ENCODE measurements around the gene PDXK. TPM values are rescaled to one million over a fixed set of nuclear protein-coding genes. Genes with fewer than 3 reads are reported as not detected.

PDXK gene
- total RNA-seq (2021; fragmentation: NEBNext Ultra II Directional; extraction: Animal tissue kit (Norgen Biotek cat#: 25700)): 112 and 116 TPM in 2 replicates
- polyA plus RNA-seq (2011; rRNA removed): 78.0 and 98.0 TPM in 2 replicates
- 101 TPM for polyA plus RNA-seq (2011; cell fraction: cytosol; rRNA removed)
- 89.3 TPM for polyA plus RNA-seq (2011; cell fraction: nucleus; rRNA removed)
- polyA plus RNA-seq (2012, experiment 1 of 2): 67.6 to 101 TPM (median 96.1 TPM) in 4 replicates
- 57.4 TPM for polyA plus RNA-seq (2012, experiment 2 of 2)
- polyA plus RNA-seq (2013, experiment 1 of 2): 51.4 TPM
- polyA plus RNA-seq (2013, experiment 2 of 2): 46.9 TPM
- 109 and 120 TPM in 2 replicates for polyA minus RNA-seq (2011; rRNA and poly(A)+ RNA removed)
- 67.0 TPM for polyA minus RNA-seq (2011; cell fraction: cytosol; rRNA and poly(A)+ RNA removed)
- 33.6 TPM for polyA minus RNA-seq (2011; cell fraction: nucleus; rRNA and poly(A)+ RNA removed)
- long read RNA-seq, experiment 1, full-length matches to known transcripts: 18 of 46 reads
- long read RNA-seq, experiment 1, partial matches to known transcripts: 8 of 46 reads
- long read RNA-seq, experiment 1, other reads (novel, unspliced or antisense): 20 of 46 reads
- long read RNA-seq, experiment 2, full-length matches to known transcripts: 1 of 5 reads
- long read RNA-seq, experiment 2, partial matches to known transcripts: 2 of 5 reads
- long read RNA-seq, experiment 2, other reads (novel, unspliced or antisense): 2 of 5 reads

DNA sequence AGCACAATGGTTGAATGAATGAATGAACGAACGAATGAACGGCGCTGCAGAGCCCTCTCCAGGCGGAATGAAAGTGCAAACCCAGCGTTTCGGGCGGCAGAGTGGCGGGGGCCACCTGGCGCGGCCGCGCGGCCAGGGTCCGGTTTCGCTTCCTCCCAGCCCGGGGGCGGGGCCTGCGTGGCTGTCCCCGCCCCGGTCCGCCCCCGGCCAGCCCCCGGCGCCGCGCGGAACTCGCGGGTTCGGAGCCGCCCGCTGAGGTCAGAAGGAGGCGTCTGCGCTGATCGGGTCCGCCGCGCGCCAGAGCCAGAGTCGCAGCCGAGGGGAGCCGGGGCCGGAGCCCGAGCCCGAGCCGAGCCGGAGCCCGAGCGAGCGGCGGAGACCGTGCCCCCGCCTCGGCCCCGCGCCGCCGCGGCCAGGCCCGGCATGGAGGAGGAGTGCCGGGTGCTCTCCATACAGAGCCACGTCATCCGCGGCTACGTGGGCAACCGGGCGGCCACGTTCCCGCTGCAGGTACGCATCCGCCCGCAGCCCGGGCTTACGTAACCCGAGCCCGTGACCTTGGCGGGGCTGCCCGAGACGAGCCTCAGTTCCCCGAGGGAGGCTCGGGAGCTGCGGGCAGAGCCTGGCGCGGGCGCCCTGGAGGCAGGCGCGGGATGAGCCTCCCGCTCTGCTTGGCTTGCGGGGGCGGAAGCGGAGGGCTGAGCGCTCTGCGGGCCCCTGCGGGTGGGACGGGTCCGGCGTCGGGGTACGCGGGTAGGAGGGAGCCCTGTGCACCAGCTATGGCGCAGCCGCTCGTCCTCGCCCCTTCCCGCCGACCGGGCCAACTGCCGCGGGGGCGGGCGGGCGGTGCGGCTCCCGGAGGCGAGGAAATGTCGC is at the start of gene PDXK:
PDXK (plus strand) TSS at position 258 of the 876 bp plus-strand sequence; CDS start at position 424, 166 bp downstream.
- peaks cover 14 to 35% of the 10 kb centered on the region in 2 experiments; a peak in 3 of 4 replicates for H3K79me2 ChIP-seq (ENCODE audit: control insufficient read depth in 1 of 2, insufficient read depth in 2 of 2, low read length in 2 of 2)
- H3K14ac ChIP-seq (ENCODE audit: insufficient read length): no peak within 1 kb of the TSS
- H2AFZ ChIP-seq (ENCODE audit: low read length): no peak within 1 kb of the TSS; the same call in 1 of the 2 replicates
- H3K56ac ChIP-seq (replicated peaks; ENCODE audit: insufficient read length, low read depth, low read length): peak within 1 kb of the TSS; percentile 73
- 0 out of 2 replicates have a peak within 1 kb of the TSS, but pooled peaks have one; percentile 45 for H2AK5ac ChIP-seq (ENCODE audit: low read depth, low read length)
- H4K20me1 ChIP-seq (replicated peaks in 1 of 2; ENCODE audit: control insufficient read depth in 1 of 2, insufficient read depth in 2 of 2, low read length in 2 of 2): peaks cover 8 to 22% of the 10 kb centered on the region in 2 experiments
- H3K23me2 ChIP-seq (ENCODE audit: low read depth, low read length): peaks cover 16% of the 10 kb centered on the region; the same call in 1 of the 2 replicates
- H3K79me1 ChIP-seq (ENCODE audit: low read depth, low read length): peaks cover 15% of the 10 kb centered on the region
- 1% methylated on average over 55 of the region's 117 CpGs; no CpG with 5 or more reads in 1 of the 2 experiments for WGBS, 2 experiments (ENCODE audit: extremely low coverage in 1 of 2, insufficient coverage in 1 of 2, insufficient read length in 1 of 2, insufficient replicate concordance in 2 of 2, low coverage in 1 of 2, low lambda C conversion rate in 2 of 2, missing lambda C conversion rate in 1 of 2)
- peak within 1 kb of the TSS; percentile 44 to 95 (median 74) for H3K9ac ChIP-seq (replicated peaks in 1 of 4; ENCODE audit: extremely low read depth in 1 of 4, low read depth in 3 of 4, low read length in 3 of 4)
- H2BK120ac ChIP-seq (replicated peaks; ENCODE audit: low read depth, low read length): no peak within 1 kb of the TSS
- H3K27ac ChIP-seq (ENCODE audit: low read depth, low read length): peak within 1 kb of the TSS; percentile 68; the same call in 1 of the 2 replicates
- ChIA-PET POLR2A (ENCODE audit: partially characterized antibody) (interaction anchor here (0.7 to 3.6 kb wide), 14 partner anchors 9 to 60 kb away, joined by 3 to 41 read pairs (median 4); partner anchors contain the start of genes HSF2BP and RRP1B), CTCF (ENCODE audit: partially characterized antibody) (interaction anchor here (0.5 to 2.2 kb wide), 5 partner anchors 9 to 969 kb away, joined by 3 to 12 read pairs (median 4); no protein-coding TSS in a partner anchor)
- FAIRE-seq: no peak
- H3K36me3 ChIP-seq (ENCODE audit: control insufficient read depth in 2 of 4, insufficient read depth in 4 of 4, low read length in 3 of 4): no peaks in the 10 kb centered on the region
- no peak within 1 kb of the TSS for H2BK20ac ChIP-seq (ENCODE audit: low read length)
- H4K8ac ChIP-seq (ENCODE audit: extremely low read depth, insufficient read depth, low read length): peak within 1 kb of the TSS; percentile 95
- peak within 1 kb of the TSS; percentile 39; the same call in 1 of the 2 replicates for H2BK12ac ChIP-seq (ENCODE audit: low read depth, low read length)
- H2BK5ac ChIP-seq (ENCODE audit: low read depth, low read length): peak within 1 kb of the TSS; percentile 78; the same call in 1 of the 2 replicates
- no peaks in the 10 kb centered on the region for H3K9me3 ChIP-seq (ENCODE audit: insufficient read depth in 2 of 2, low read depth in 1 of 2, low read length in 1 of 2)
- peaks cover 0 to 21% (median 14%) of the 10 kb centered on the region in 4 experiments; a peak in 6 of 7 replicates for H3K4me1 ChIP-seq (replicated peaks in 1 of 4; ENCODE audit: control insufficient read depth in 3 of 4, insufficient read depth in 4 of 4, low read length in 3 of 4)
- H3K27me3 ChIP-seq (replicated peaks in 1 of 4; ENCODE audit: control insufficient read depth in 3 of 4, extremely low read depth in 1 of 4, insufficient read depth in 3 of 4, low read length in 3 of 4): peaks cover 0 to 10% (median 7%) of the 10 kb centered on the region in 4 experiments; a peak in 4 of 7 replicates
- no peak within 1 kb of the TSS for H3K23ac ChIP-seq (ENCODE audit: insufficient read length)
- peak in 1 of 2 experiments; percentile 90 for DNase-seq (ENCODE audit: low read depth in 1 of 2, low spot score in 2 of 2)
- peak within 1 kb of the TSS; percentile 88 for H4K91ac ChIP-seq (replicated peaks; ENCODE audit: insufficient read length, low read length)
- H3K18ac ChIP-seq (ENCODE audit: extremely low read depth, low read length): peak within 1 kb of the TSS; percentile 83
- H3K4ac ChIP-seq (replicated peaks; ENCODE audit: insufficient read length, low read depth, low read length): no peak within 1 kb of the TSS
- H2BK15ac ChIP-seq (ENCODE audit: low read length): peak within 1 kb of the TSS; percentile 65; the same call in 1 of the 2 replicates
- H3K4me3 ChIP-seq (ENCODE audit: extremely low read depth in 1 of 4, insufficient read depth in 2 of 4, low read depth in 3 of 4, low read length in 4 of 4): peak within 1 kb of the TSS; percentile 60 to 90 (median 80)
- H4K5ac ChIP-seq (ENCODE audit: insufficient read length, low read depth, low read length): peak within 1 kb of the TSS; percentile 4
- peak within 1 kb of the TSS; percentile 75 to 98 for H3K4me2 ChIP-seq (ENCODE audit: insufficient read depth in 1 of 2, low read depth in 2 of 2, low read length in 2 of 2)
- 0 out of 2 replicates have a peak, but pooled peaks have one; percentile 19 for TF ChIP-seq SP1 (IDR thresholded peaks at IDR 0.05; ENCODE audit: low read depth, low read length)
- peak in 1 of 2 experiments; percentile 10; a peak in 1 of 4 replicates for TF ChIP-seq SIN3A (conservative IDR thresholded peaks at IDR 0.05 in 1 of 2, IDR thresholded peaks at IDR 0.05 in 1 of 2; ENCODE audit: low read depth in 1 of 2, low read length in 2 of 2)
- no peak for TF ChIP-seq POU5F1 (IDR thresholded peaks at IDR 0.05; ENCODE audit: low read depth, low read length)
- TF ChIP-seq TAF7 (optimal IDR thresholded peaks at IDR 0.05; ENCODE audit: borderline replicate concordance, low read depth, low read length): peak; percentile 61
- TF ChIP-seq TEAD4 (IDR thresholded peaks at IDR 0.05; ENCODE audit: low read depth, low read length): no peak
- TF ChIP-seq TCF12 (IDR thresholded peaks at IDR 0.05; ENCODE audit: low read depth, low read length): peak; percentile 53; the same call in 1 of the 2 replicates
- TF ChIP-seq POLR2AphosphoS5 (IDR thresholded peaks at IDR 0.05; ENCODE audit: low read depth, low read length): peak; percentile 44; the same call in 1 of the 2 replicates

Data from H1 (cell line).